ENCODE data around the gene LIMCH1. TPM values are rescaled to one million over a fixed set of nuclear protein-coding genes. Genes with fewer than 3 reads are reported as not detected.

Gene LIMCH1
- total RNA-seq, 1 donor from 2014 or later: 7.1 TPM

DNA sequence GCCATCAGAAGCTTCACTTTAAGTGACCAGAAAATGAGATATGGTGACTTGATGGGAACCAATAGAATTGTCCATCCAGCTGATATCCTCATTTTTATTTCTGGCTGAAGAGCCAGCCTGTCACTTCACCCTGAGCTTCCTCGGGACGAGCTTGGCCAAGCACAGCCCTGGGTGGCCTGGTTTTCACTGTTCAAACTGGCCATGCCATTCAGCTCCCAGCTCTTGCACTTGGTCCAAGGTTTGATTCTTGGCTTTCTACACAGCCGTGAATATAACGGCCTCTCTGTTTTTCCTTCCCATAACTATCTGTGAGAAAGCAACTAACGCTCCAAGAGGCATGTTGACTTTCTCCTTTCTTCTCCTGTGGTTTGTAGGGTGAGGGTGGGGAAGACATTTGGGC is 71.9 kb downstream of the LIMCH1 start:
- Mint-ChIP-seq H3K36me3 (ENCODE audit: low read depth, unreplicated experiment) (no peaks in the 10 kb centered on the region), H3K4me3 (ENCODE audit: unreplicated experiment) (no peak overlapping the region), H3K9me3 (ENCODE audit: unreplicated experiment) (no peaks in the 10 kb centered on the region), H3K27me3 (ENCODE audit: low read depth, unreplicated experiment) (peaks cover 2% of the 10 kb centered on the region), H3K27ac (ENCODE audit: unreplicated experiment) (no peak overlapping the region), H3K4me1 (ENCODE audit: low read depth, unreplicated experiment) (peaks cover 19% of the 10 kb centered on the region)
- Histone ChIP-seq H3K9ac (ENCODE audit: low read length) (no peak overlapping the region), H2AFZ (ENCODE audit: low read depth, low read length) (no peak overlapping the region), H4K20me1 (ENCODE audit: insufficient read depth, low read length) (no peaks in the 10 kb centered on the region), H3K4me2 (ENCODE audit: low read length) (no peak overlapping the region), H3K36me3 (ENCODE audit: insufficient read depth, low read length) (no peaks in the 10 kb centered on the region), H3K27me3 (ENCODE audit: insufficient read depth, low read length) (peaks cover 3% of the 10 kb centered on the region), H3K4me3 (ENCODE audit: insufficient read depth, low read depth, low read length) (no peak overlapping the region), H3K9me3 (ENCODE audit: insufficient read depth, low read depth, low read length) (no peaks in the 10 kb centered on the region), H3K27ac (ENCODE audit: low read depth, low read length) (no peak overlapping the region), H3K4me1 (ENCODE audit: insufficient read depth, low read length) (peaks cover 16% of the 10 kb centered on the region), H3K79me2 (ENCODE audit: insufficient read depth, low read length) (no peaks in the 10 kb centered on the region)
- no peak for TF ChIP-seq EZH2 (IDR thresholded peaks at IDR 0.05; ENCODE audit: insufficient read depth, low read length)
- DNase-seq (ENCODE audit: low read depth) (no peak), FAIRE-seq (no peak)

GRCh38 chr4:41610474-41610873 is 72.5 kb downstream of the LIMCH1 start:
- no peak overlapping the region for H3K4me3 Mint-ChIP-seq (ENCODE audit: unreplicated experiment)
- no peak for TF ChIP-seq EZH2 (IDR thresholded peaks at IDR 0.05; ENCODE audit: insufficient read depth, low read length)
- TF ChIP-seq CTCF (IDR thresholded peaks at IDR 0.05; ENCODE audit: insufficient read depth, low read depth, low read length): no peak
- no peak for DNase-seq (ENCODE audit: low read depth)

GRCh38 chr4:41611124-41611838 is 73.3 kb downstream of the LIMCH1 start:
- Histone ChIP-seq H3K9me3 (ENCODE audit: insufficient read depth, low read depth, low read length) (no peaks in the 10 kb centered on the region), H3K36me3 (ENCODE audit: insufficient read depth, low read length) (no peaks in the 10 kb centered on the region), H2AFZ (ENCODE audit: low read depth, low read length) (no peak overlapping the region), H3K4me1 (ENCODE audit: insufficient read depth, low read length) (peaks cover 16% of the 10 kb centered on the region), H3K27ac (ENCODE audit: low read depth, low read length) (no peak overlapping the region), H3K4me2 (ENCODE audit: low read length) (peak overlapping the region; percentile 83), H3K27me3 (ENCODE audit: insufficient read depth, low read length) (peaks cover 3% of the 10 kb centered on the region), H3K79me2 (ENCODE audit: insufficient read depth, low read length) (no peaks in the 10 kb centered on the region), H3K4me3 (ENCODE audit: insufficient read depth, low read depth, low read length) (no peak overlapping the region), H4K20me1 (ENCODE audit: insufficient read depth, low read length) (no peaks in the 10 kb centered on the region), H3K9ac (ENCODE audit: low read length) (no peak overlapping the region)
- Mint-ChIP-seq H3K4me1 (ENCODE audit: low read depth, unreplicated experiment) (peaks cover 19% of the 10 kb centered on the region), H3K9me3 (ENCODE audit: unreplicated experiment) (no peaks in the 10 kb centered on the region), H3K36me3 (ENCODE audit: low read depth, unreplicated experiment) (no peaks in the 10 kb centered on the region), H3K27ac (ENCODE audit: unreplicated experiment) (no peak overlapping the region), H3K27me3 (ENCODE audit: low read depth, unreplicated experiment) (peaks cover 2% of the 10 kb centered on the region), H3K4me3 (ENCODE audit: unreplicated experiment) (no peak overlapping the region)
- no peak for TF ChIP-seq CTCF (IDR thresholded peaks at IDR 0.05; ENCODE audit: insufficient read depth, low read depth, low read length)
- TF ChIP-seq EZH2 (IDR thresholded peaks at IDR 0.05; ENCODE audit: insufficient read depth, low read length): no peak
- DNase-seq (ENCODE audit: low read depth) (no peak), FAIRE-seq (no peak)

More at GRCh38 chr4:41610474-41610873, 72.5 kb downstream of the LIMCH1 start:
- H3K27ac ChIP-seq (ENCODE audit: low read depth, low read length): no peak overlapping the region
- H3K27me3 ChIP-seq (ENCODE audit: insufficient read depth, low read length): peaks cover 3% of the 10 kb centered on the region
- H3K9me3 Mint-ChIP-seq (ENCODE audit: unreplicated experiment): no peaks in the 10 kb centered on the region
- H3K4me2 ChIP-seq (ENCODE audit: low read length): no peak overlapping the region
- H3K4me3 ChIP-seq (ENCODE audit: insufficient read depth, low read depth, low read length): no peak overlapping the region
- H3K9me3 ChIP-seq (ENCODE audit: insufficient read depth, low read depth, low read length): no peaks in the 10 kb centered on the region
- H4K20me1 ChIP-seq (ENCODE audit: insufficient read depth, low read length): no peaks in the 10 kb centered on the region
- no peaks in the 10 kb centered on the region for H3K36me3 ChIP-seq (ENCODE audit: insufficient read depth, low read length)
- H2AFZ ChIP-seq (ENCODE audit: low read depth, low read length): no peak overlapping the region
- peaks cover 16% of the 10 kb centered on the region for H3K4me1 ChIP-seq (ENCODE audit: insufficient read depth, low read length)
- FAIRE-seq: no peak
- no peak overlapping the region for H3K27ac Mint-ChIP-seq (ENCODE audit: unreplicated experiment)
- peaks cover 19% of the 10 kb centered on the region for H3K4me1 Mint-ChIP-seq (ENCODE audit: low read depth, unreplicated experiment)
- no peak overlapping the region for H3K9ac ChIP-seq (ENCODE audit: low read length)
- H3K79me2 ChIP-seq (ENCODE audit: insufficient read depth, low read length): no peaks in the 10 kb centered on the region
- peaks cover 2% of the 10 kb centered on the region for H3K27me3 Mint-ChIP-seq (ENCODE audit: low read depth, unreplicated experiment)
- H3K36me3 Mint-ChIP-seq (ENCODE audit: low read depth, unreplicated experiment): no peaks in the 10 kb centered on the region
